VCaP (cell line): ENCODE data around the gene YIPF5.

Experiments
- H3K27ac ChIP-seq: fragments of 450-650 bp; 2 replicates; pipeline ENCODE4 v1.5.1; 2017
- TF ChIP-seq, protein P1 (sequence below): fragments of 450-650 bp; conservative IDR thresholded peaks from 2 replicates; pipeline ENCODE4 v1.5.1; 2017; ENCODE audit warnings: mild to moderate bottlenecking, moderate library complexity

Gene YIPF5

DNA sequence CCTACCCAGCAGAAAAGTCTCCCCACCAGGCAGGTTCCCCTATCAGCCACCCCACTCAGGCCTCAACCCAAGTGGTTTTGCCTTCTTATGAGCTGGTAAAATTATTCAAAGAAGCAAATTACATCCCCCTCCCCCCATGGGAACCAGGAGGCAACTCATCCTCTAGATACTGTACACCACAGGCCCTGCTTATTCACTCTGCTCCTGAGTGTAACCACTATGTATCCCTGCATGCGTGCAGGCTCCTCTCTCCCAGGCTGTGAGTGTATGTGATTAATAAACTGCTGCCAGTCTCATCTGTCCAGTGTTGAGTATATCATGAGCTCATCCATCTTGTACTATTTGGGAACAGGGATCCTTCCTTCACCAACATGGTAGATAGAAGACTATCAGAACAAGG, 8.8 kb upstream of the YIPF5 start:
- TF ChIP-seq, protein P1, sequence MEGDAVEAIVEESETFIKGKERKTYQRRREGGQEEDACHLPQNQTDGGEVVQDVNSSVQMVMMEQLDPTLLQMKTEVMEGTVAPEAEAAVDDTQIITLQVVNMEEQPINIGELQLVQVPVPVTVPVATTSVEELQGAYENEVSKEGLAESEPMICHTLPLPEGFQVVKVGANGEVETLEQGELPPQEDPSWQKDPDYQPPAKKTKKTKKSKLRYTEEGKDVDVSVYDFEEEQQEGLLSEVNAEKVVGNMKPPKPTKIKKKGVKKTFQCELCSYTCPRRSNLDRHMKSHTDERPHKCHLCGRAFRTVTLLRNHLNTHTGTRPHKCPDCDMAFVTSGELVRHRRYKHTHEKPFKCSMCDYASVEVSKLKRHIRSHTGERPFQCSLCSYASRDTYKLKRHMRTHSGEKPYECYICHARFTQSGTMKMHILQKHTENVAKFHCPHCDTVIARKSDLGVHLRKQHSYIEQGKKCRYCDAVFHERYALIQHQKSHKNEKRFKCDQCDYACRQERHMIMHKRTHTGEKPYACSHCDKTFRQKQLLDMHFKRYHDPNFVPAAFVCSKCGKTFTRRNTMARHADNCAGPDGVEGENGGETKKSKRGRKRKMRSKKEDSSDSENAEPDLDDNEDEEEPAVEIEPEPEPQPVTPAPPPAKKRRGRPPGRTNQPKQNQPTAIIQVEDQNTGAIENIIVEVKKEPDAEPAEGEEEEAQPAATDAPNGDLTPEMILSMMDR, result no peak

GRCh38 chr5:144177548-144177947, 7.1 kb upstream of the YIPF5 start:
- H3K27ac ChIP-seq, result no peak overlapping the region
- TF ChIP-seq, protein P1, result no peak

More for the DNA sequence above, 8.8 kb upstream of the YIPF5 start:
- no peak overlapping the region for H3K27ac ChIP-seq

GRCh38 chr5:144173766-144174165, 3.3 kb upstream of the YIPF5 start:
- TF ChIP-seq, protein P1, result no peak
- no peak overlapping the region for H3K27ac ChIP-seq

DNA sequence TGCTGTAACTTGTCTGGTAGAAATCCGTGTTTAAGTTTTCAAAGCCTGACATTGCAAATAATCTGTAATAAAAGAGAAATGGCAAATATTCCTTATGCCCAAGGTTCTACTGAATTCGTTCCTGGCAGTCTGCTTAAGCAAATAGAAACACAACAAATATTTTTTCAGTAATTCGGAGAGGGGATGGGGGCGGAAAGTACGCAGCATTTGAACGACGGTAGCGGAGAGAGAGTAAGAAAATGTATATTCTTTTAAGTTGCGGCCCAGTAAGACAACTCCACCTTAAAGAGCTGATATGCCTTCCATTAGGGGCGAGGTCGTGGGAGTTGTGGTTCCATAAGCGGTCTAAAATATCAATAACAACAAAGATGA, 569 bp downstream of the YIPF5 start:
- peak overlapping the region; percentile 78 for H3K27ac ChIP-seq
- TF ChIP-seq, protein P1, result no peak

DNA sequence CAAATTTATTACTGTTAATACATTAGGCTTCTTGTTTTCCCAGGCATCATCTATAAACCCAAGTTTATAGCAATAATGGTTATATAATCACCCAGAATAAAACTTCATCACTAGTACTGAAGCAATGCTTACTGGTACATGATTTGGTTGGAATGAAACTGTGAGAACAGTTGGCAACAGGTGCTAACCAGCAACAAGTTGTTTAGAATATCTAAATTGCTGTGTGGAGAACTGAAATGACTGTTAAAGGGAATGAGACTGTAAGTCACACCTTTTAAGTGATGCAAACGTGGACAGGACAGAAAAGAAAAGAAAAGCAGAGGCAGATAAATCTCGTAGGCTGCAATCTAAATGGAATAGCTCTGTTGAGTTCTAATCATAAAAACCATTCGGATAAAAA, 2.5 kb downstream of the YIPF5 start:
- TF ChIP-seq, protein P1, result no peak
- H3K27ac ChIP-seq, result no peak overlapping the region

- H3K27ac ChIP-seq, result no peak overlapping the region
- TF ChIP-seq, protein P1, result no peak
These were observed 3.8 kb downstream of the YIPF5 start for GRCh38 chr5:144166696-144167095.

DNA sequence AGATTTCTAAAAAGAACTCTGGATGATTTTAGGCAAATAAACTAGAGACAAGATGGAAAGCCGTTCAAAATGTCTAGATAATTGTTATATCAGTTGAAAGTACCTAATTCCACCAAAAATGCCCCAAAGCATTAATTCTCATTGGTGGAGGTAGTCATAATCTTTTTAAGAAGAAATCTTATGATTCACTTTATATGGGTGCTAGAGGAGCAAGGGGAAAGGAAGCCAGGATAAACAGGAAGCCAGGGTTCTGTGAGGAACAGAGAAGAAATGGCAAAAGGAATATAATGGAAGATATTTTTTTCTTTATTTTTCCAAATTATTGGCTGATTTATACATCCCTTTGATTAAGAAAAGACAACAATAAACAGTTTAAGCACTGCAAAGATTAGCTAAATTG, 7.8 kb downstream of the YIPF5 start:
- TF ChIP-seq, protein P1, result no peak
- H3K27ac ChIP-seq, result no peak overlapping the region

DNA sequence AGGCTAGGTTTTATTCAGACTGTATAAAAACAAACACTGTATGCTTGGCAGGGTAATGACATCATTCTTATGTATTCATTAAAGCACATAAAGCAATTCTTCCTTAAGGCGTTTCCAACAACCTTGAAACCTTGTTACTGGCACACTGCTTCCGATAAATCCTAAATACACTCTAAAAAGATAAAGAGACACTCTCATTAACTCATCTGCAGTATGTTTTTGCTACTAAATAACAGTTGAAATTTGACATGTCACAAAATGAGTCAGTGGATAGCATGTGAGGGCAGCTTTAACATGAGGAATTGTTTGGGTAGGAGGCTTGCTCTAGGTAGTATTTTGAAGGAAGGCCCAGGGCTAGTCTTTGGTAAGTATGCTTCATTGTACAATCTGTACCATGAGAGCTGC, 13.7 kb downstream of the YIPF5 start:
- TF ChIP-seq, protein P1, result no peak
- H3K27ac ChIP-seq, result no peak overlapping the region; the same call in 1 of the 2 replicates
